Mucosa of descending colon (tissue), 3 donors: Measurements from ENCODE around the gene ZNF639. TPM values are rescaled to one million over a fixed set of nuclear protein-coding genes. Genes with fewer than 3 reads are reported as not detected.

Experiments used
- ATAC-seq: fragments of 200-7000 bp; cut with Tn5 transposase; one replicate; pipeline ENCODE4 v1.9.1; 2020; ENCODE audit warnings: mild to moderate bottlenecking, moderate library complexity
- DNase-seq, 3 donors: peaks; one replicate each; pipeline ENCODE4 v3.0.0-alpha.2; 2020
- H3K36me3 ChIP-seq: fragments of 200-600 bp; one replicate; pipeline ENCODE4 v1.8.0; 2021; ENCODE audit warnings: low read depth, mild to moderate bottlenecking
- H3K4me1 ChIP-seq: fragments of 200-600 bp; one replicate; pipeline ENCODE4 v1.8.0; 2021; ENCODE audit warnings: low read depth, mild to moderate bottlenecking
- H3K4me3 ChIP-seq: fragments of 200-600 bp; one replicate; pipeline ENCODE4 v1.8.0; 2021; ENCODE audit warnings: mild to moderate bottlenecking
- H3K9me3 ChIP-seq: fragments of 200-600 bp; one replicate; pipeline ENCODE4 v1.8.0; 2021; ENCODE audit warnings: mild to moderate bottlenecking
- intact Hi-C, 2 donors: fragments of 100-400 bp; cut with DNase I in 1 of 2; cut with micrococcal nuclease in 1 of 2; formaldehyde crosslinking; loops; one replicate each; pipeline versions ENCODE4 v1.11.0 to v1.11.1; 2022; cut with DNase I, micrococcal nuclease
- total RNA-seq, 3 donors: library from RNA; stranded (reverse); fragmentation: NEBNext Ultra II Directional in 2 of 3; extraction: Animal tissue kit (Norgen Biotek cat#: 25700) in 2 of 3; gene quantifications; one replicate each; pipeline versions ENCODE4 v1.2.1 to v1.2.4, GENCODE V29; 2021 to 2023
- TF ChIP-seq, protein P1 (sequence below): fragments of 200-600 bp; IDR thresholded peaks from one replicate; pipeline ENCODE4 v1.8.0; 2022; ENCODE audit warnings: antibody characterized with exemption, mild to moderate bottlenecking
- donor health status: DM: no; HTN: no; CAD: no; lungs with moderate emphysema.
- donor health status: DM: no; HTN: no; CAD: no.
- donor health status: DM: no; HTN: yes; CAD: no.

The ZNF639 gene
- total RNA-seq, 3 donors from 2014 or later = 18.4 to 41.2 (median 22.9) TPM

DNA sequence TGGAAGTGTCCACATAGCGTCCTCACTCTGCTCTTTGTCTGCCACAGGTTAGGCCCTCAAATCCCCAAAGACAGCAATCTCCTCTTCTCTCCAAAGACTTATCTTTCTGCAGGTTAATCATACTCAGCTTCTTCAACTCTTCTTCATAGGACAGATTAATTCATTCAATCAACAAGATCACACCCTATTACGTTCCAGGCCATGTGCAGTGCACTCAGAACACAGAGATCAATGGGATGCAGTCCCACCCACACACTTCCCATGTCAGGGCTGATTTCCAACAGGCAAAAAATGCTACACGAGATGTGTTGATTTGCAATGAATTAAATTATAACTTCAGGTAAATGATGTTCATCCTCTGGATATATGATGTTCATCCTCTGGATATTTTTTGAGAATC, 33.5 kb upstream of the ZNF639 start:
- Histone ChIP-seq H3K36me3 (no peaks in the 10 kb centered on the region), H3K9me3 (no peaks in the 10 kb centered on the region), H3K4me1 (no peaks in the 10 kb centered on the region), H3K4me3 (no peak overlapping the region)
- TF ChIP-seq, protein P1, sequence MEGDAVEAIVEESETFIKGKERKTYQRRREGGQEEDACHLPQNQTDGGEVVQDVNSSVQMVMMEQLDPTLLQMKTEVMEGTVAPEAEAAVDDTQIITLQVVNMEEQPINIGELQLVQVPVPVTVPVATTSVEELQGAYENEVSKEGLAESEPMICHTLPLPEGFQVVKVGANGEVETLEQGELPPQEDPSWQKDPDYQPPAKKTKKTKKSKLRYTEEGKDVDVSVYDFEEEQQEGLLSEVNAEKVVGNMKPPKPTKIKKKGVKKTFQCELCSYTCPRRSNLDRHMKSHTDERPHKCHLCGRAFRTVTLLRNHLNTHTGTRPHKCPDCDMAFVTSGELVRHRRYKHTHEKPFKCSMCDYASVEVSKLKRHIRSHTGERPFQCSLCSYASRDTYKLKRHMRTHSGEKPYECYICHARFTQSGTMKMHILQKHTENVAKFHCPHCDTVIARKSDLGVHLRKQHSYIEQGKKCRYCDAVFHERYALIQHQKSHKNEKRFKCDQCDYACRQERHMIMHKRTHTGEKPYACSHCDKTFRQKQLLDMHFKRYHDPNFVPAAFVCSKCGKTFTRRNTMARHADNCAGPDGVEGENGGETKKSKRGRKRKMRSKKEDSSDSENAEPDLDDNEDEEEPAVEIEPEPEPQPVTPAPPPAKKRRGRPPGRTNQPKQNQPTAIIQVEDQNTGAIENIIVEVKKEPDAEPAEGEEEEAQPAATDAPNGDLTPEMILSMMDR = no peak
- intact Hi-C loops = no loop called here
- ATAC-seq (no peak), DNase-seq (no peak)

DNA sequence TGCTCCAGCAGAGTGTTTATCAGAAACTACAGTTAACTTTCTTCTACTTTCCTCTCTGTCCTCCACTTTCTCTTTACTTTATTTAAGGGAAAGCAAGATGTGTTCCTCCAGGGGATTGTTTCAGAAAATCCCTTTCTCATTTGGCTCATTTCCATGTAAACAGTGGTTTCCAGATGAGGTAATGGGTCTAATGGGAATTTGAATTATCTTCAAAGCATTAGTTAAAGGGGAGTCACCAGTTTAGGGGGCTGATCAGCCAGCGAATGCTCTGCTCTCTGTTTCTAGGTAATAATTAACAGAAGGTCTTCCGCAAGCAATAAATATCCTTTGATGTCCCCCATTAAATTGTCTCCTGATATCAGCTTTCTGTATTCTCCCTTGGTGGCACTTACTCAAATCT, 30.4 kb upstream of the ZNF639 start:
- no peak for DNase-seq

DNA sequence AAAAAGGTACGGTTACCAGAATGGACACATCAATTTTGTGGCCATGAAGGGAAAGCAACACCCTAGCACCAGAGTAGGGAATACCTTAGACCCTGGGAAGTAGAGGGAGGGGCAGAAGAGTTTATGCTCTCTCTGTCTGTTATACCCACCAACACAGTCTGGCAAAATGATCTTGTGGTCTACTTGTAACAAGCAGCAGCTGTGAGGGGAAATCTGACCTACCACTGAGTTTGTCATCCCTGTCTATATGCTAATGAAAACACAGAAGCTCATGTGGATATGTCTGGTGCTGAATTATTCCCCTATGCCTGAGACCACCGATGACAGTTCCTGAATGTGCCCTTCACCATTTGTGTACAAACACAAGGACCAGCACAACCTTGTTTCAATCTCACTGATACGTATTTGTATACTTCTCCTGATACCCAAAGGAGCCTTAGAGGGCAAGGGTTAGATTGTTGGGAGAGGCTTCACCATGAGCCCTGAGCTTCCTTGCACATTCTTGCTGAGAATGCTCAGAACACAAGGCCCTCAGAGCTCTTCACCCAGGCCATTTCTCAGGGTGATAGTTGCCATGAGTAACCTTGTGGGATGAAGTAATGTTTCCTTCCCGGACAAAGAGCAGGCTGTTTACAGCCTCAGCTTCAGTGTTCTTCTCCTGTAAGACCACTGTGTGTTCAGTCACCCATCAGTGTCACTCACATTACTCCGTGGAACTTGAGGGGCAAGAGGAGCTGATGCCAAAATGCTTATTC, 24.7 kb upstream of the ZNF639 start:
- Histone ChIP-seq H3K9me3 (no peaks in the 10 kb centered on the region), H3K4me3 (no peak overlapping the region), H3K36me3 (no peaks in the 10 kb centered on the region), H3K4me1 (no peaks in the 10 kb centered on the region)
- no peak for DNase-seq
- ATAC-seq = no peak
- intact Hi-C loops = no loop called here
- TF ChIP-seq, protein P1 = no peak

More for the DNA sequence above, 30.4 kb upstream of the ZNF639 start:
- no peak overlapping the region for H3K4me3 ChIP-seq
- TF ChIP-seq, protein P1 = no peak
- H3K9me3 ChIP-seq = no peaks in the 10 kb centered on the region
- no peak for ATAC-seq
- intact Hi-C loops = no loop called here
- H3K4me1 ChIP-seq = no peaks in the 10 kb centered on the region
- no peaks in the 10 kb centered on the region for H3K36me3 ChIP-seq

DNA sequence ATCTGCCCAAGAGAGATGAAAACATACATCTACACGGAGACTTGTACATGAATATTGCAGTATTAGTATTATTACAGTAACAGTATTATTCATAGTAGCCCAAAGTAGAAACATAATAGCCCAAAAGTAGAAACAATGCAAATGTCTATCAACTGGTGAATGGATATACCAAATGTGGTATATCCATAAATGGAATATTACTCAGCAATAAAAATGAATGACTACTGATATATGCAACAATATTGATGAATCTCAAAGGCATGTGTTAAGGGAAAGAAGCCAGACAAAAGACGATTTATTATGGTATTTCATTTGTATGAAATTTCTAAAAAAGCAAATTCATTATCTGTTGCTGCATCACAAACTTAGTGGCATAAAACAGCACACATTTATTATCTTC, 23.5 kb upstream of the ZNF639 start:
- TF ChIP-seq, protein P1 = no peak
- Histone ChIP-seq H3K4me1 (no peaks in the 10 kb centered on the region), H3K36me3 (no peaks in the 10 kb centered on the region), H3K9me3 (no peaks in the 10 kb centered on the region), H3K4me3 (no peak overlapping the region)
- no peak for ATAC-seq
- intact Hi-C loops = no loop called here
- no peak for DNase-seq

DNA sequence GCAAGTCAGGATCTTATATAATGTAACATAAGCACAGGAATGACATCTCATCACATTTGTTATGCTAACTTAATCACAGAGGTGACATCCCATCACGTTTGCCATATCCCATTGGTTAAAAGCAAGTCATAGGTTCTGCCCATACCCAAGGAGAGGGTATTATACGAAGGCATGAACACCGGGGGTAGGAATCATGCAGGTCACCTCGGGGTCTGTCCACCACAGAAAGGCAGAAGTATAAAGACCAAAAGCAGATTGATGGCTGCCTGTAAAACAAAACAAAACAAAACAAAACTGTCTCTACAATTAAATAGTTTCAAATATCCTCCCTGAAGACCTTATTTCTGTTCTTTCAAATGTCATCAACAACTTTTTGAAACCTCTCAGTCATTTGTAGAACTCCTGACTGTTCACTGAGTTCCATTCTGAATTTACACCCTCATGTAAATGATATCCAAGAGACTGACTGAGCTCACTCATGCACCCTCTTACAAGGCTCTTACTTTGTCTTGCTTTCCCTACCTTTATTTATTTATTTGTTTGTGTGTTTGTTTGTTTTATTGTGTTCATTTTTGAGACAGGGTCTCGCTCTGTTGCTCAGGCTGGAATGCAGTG, 22.7 kb upstream of the ZNF639 start:
- intact Hi-C loops = no loop called here
- Histone ChIP-seq H3K9me3 (no peaks in the 10 kb centered on the region), H3K36me3 (no peaks in the 10 kb centered on the region), H3K4me3 (no peak overlapping the region), H3K4me1 (no peaks in the 10 kb centered on the region)
- TF ChIP-seq, protein P1 = no peak
- ATAC-seq (no peak), DNase-seq (no peak)
